Measurements from ENCODE around the gene UBE3A. TPM values are rescaled to one million over a fixed set of nuclear protein-coding genes. Genes with fewer than 3 reads are reported as not detected.

UBE3A gene
- total RNA-seq, 1 experiment from 2014 or later: 102 TPM

- ChIA-PET CTCF (interaction anchor here (0.6 kb wide), 1 partner anchor 15 kb away, joined by 4 read pairs; no protein-coding TSS in a partner anchor), POLR2A (no interaction called here)
- H3K9me3 ChIP-seq (ENCODE audit: control insufficient read depth, insufficient read depth, low read depth, low read length): no peaks in the 10 kb centered on the region
- no TSS peak for BruUV-seq (replicated peaks)
- DNase-seq (ENCODE audit: low read depth, low spot score) (no peak), ATAC-seq (no peak)
- H3K27ac ChIP-seq (ENCODE audit: low read length): no peak overlapping the region
- no peak overlapping the region for H3K4me3 ChIP-seq (ENCODE audit: low read depth in 2 of 2, low read length in 2 of 2)
- in situ Hi-C loops (cut with HindIII; ENCODE audit: low pct_unique_long_range_greater_than_20kb, low sequenced_read_pairs) (no loop called here), intact Hi-C loops (cut with micrococcal nuclease; ENCODE audit: unreplicated experiment) (no loop called here)
- H3K27me3 ChIP-seq (ENCODE audit: control insufficient read depth, insufficient read depth, low read length): no peaks in the 10 kb centered on the region
- H3K4me1 ChIP-seq (ENCODE audit: control insufficient read depth, insufficient read depth, low read length): no peaks in the 10 kb centered on the region
- TF ChIP-seq SIN3A (IDR thresholded peaks at IDR 0.05; ENCODE audit: borderline replicate concordance, insufficient read depth, low read depth, low read length): no peak
- TF ChIP-seq, protein P1, sequence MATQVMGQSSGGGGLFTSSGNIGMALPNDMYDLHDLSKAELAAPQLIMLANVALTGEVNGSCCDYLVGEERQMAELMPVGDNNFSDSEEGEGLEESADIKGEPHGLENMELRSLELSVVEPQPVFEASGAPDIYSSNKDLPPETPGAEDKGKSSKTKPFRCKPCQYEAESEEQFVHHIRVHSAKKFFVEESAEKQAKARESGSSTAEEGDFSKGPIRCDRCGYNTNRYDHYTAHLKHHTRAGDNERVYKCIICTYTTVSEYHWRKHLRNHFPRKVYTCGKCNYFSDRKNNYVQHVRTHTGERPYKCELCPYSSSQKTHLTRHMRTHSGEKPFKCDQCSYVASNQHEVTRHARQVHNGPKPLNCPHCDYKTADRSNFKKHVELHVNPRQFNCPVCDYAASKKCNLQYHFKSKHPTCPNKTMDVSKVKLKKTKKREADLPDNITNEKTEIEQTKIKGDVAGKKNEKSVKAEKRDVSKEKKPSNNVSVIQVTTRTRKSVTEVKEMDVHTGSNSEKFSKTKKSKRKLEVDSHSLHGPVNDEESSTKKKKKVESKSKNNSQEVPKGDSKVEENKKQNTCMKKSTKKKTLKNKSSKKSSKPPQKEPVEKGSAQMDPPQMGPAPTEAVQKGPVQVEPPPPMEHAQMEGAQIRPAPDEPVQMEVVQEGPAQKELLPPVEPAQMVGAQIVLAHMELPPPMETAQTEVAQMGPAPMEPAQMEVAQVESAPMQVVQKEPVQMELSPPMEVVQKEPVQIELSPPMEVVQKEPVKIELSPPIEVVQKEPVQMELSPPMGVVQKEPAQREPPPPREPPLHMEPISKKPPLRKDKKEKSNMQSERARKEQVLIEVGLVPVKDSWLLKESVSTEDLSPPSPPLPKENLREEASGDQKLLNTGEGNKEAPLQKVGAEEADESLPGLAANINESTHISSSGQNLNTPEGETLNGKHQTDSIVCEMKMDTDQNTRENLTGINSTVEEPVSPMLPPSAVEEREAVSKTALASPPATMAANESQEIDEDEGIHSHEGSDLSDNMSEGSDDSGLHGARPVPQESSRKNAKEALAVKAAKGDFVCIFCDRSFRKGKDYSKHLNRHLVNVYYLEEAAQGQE (IDR thresholded peaks at IDR 0.05; ENCODE audit: insufficient read depth in 1 of 2, low read depth in 2 of 2, low read length in 1 of 2): no peak
- no peak for TF ChIP-seq POLR2AphosphoS5 (IDR thresholded peaks at IDR 0.05; ENCODE audit: low read depth, low read length)
- no peak for TF ChIP-seq CTCF (IDR thresholded peaks at IDR 0.05)
- no peak for TF ChIP-seq TCF7L2 (IDR thresholded peaks at IDR 0.05; ENCODE audit: low read depth, low read length)
- peaks cover 11% of the 10 kb centered on the region for H3K36me3 ChIP-seq (ENCODE audit: control insufficient read depth, insufficient read depth, low read length)
Observed at GRCh38 chr15:25342629-25343028, 96.2 kb downstream of the UBE3A start.

DNA sequence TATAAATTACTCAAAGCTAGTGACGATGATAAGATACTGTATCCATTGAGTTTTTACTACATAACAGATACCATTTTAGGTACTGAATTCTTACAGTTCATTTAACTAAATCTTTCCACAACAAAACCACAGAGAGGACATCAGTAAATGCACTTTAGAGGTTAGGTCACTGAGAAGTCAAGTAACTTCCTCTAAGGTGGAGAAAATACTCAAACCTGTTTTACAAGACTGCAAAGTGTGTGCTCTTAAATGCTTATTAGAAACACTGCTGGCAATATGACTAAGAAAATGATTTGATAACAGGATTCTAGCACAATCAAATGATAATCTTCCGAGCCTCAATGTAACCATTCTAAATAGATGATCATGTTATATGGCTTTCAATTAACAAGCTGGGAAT is 99.4 kb downstream of the UBE3A start:
- Histone ChIP-seq H3K4me3 (ENCODE audit: low read depth in 2 of 2, low read length in 2 of 2) (no peak overlapping the region), H3K27ac (ENCODE audit: low read length) (no peak overlapping the region), H3K27me3 (ENCODE audit: control insufficient read depth, insufficient read depth, low read length) (no peaks in the 10 kb centered on the region), H3K9me3 (ENCODE audit: control insufficient read depth, insufficient read depth, low read depth, low read length) (no peaks in the 10 kb centered on the region), H3K4me1 (ENCODE audit: control insufficient read depth, insufficient read depth, low read length) (no peaks in the 10 kb centered on the region), H3K36me3 (ENCODE audit: control insufficient read depth, insufficient read depth, low read length) (peaks cover 17% of the 10 kb centered on the region)
- TF ChIP-seq SIN3A (IDR thresholded peaks at IDR 0.05; ENCODE audit: borderline replicate concordance, insufficient read depth, low read depth, low read length) (no peak), TCF7L2 (IDR thresholded peaks at IDR 0.05; ENCODE audit: low read depth, low read length) (no peak), CTCF (IDR thresholded peaks at IDR 0.05) (no peak), POLR2AphosphoS5 (IDR thresholded peaks at IDR 0.05; ENCODE audit: low read depth, low read length) (no peak)
- TF ChIP-seq, protein P1 (IDR thresholded peaks at IDR 0.05; ENCODE audit: insufficient read depth in 1 of 2, low read depth in 2 of 2, low read length in 1 of 2): no peak
- DNase-seq (ENCODE audit: low read depth, low spot score) (no peak), ATAC-seq (no peak)
- intact Hi-C loops (cut with micrococcal nuclease; ENCODE audit: unreplicated experiment) (no loop called here), in situ Hi-C loops (cut with HindIII; ENCODE audit: low pct_unique_long_range_greater_than_20kb, low sequenced_read_pairs) (no loop called here)
- ChIA-PET POLR2A (no interaction called here), CTCF (interaction anchor here (0.5 kb wide), 1 partner anchor 8 kb away, joined by 4 read pairs; no protein-coding TSS in a partner anchor)
- BruUV-seq (replicated peaks): no TSS peak

All from Panc1 (cell line).